HepG2 (cell line): Measurements from ENCODE around the gene TMEM236. TPM values are rescaled to one million over a fixed set of nuclear protein-coding genes. Genes with fewer than 3 reads are reported as not detected.

Experiments used
- ATAC-seq: fragments of 200-7000 bp; cut with Tn5 transposase; 3 replicates; pipeline ENCODE4 v1.9.1; 2020; ENCODE audit warnings: mild to moderate bottlenecking, moderate library complexity
- BruUV-seq: library from RNA; stranded (reverse); fragments of 400-500 nt; replicated peaks from 2 replicates; lab custom pipeline; 2021; lab: Mats Ljungman, UMichigan
- CTCF ChIA-PET: fragments of 300-600 bp; formaldehyde crosslinking; extraction: SDS; loops from one replicate; lab custom pipeline; 2021; ENCODE audit warnings: low total read pairs, inconsistent platforms, low intra/inter-chr PET ratio; lab: Yijun Ruan, JAX
- POLR2A ChIA-PET: fragments of 350-600 bp; sonication (Branson Sonifier 250); formaldehyde crosslinking; loops from one replicate; lab custom pipeline; 2020; ENCODE audit warnings: antibody characterized with exemption, inconsistent platforms; lab: Yijun Ruan, JAX
- DNase-seq: peaks from one replicate; pipeline ENCODE4 v3.0.0-alpha.2; 2015; ENCODE audit warnings: low spot score
- FAIRE-seq: peaks from 3 replicates; lab custom pipeline; 2011; peaks lifted over from hg19 to GRCh38; lab: Jason Lieb, UNC
- H2AFZ ChIP-seq: one replicate; pipeline ENCODE4 v1.6.1; 2011; ENCODE audit warnings: low read length, inconsistent platforms
- H3K27ac ChIP-seq: fragments of 300-600 bp; 3 replicates; pipeline ENCODE4 v1.8.0; 2011; ENCODE audit warnings: mixed run types, mild to moderate bottlenecking, mixed read lengths, low read length, inconsistent platforms; ENCODE audit not compliant: insufficient read depth; ENCODE audit errors: extremely low read length
- H3K27me3 ChIP-seq, 2 experiments: fragments of 200-600 bp in 1 of 2; 2 replicates in 1 of 2; 3 replicates in 1 of 2; pipeline versions ENCODE4 v1.6.0 to v1.8.0; 2011; ENCODE audit warnings: low read length in 2 of 2, mild to moderate bottlenecking in 2 of 2, moderate library complexity in 2 of 2, inconsistent platforms in 1 of 2; ENCODE audit not compliant: insufficient read depth in 2 of 2, control insufficient read depth in 1 of 2
- H3K36me3 ChIP-seq, 2 experiments: fragments of 200-600 bp in 1 of 2; replicated peaks in 1 of 2; 2 replicates in 1 of 2; 3 replicates in 1 of 2; pipeline versions ENCODE4 v1.5.1 to v1.8.0; 2011; ENCODE audit warnings: low read length in 2 of 2, inconsistent platforms in 1 of 2; ENCODE audit not compliant: insufficient read depth in 2 of 2, control insufficient read depth in 1 of 2
- H3K4me1 ChIP-seq: 2 replicates; pipeline ENCODE4 v1.5.1; 2012; ENCODE audit warnings: low read length, inconsistent platforms; ENCODE audit not compliant: insufficient read depth
- H3K4me2 ChIP-seq: 2 replicates; pipeline ENCODE4 v1.6.0; 2011; ENCODE audit warnings: low read depth, low read length, inconsistent platforms
- H3K4me3 ChIP-seq, 3 experiments: fragments of 200-600 bp in 1 of 3; sonication (generic), shearing (Covaris generic) in 1 of 3; replicated peaks in 1 of 3; 2 replicates each; pipeline ENCODE4 v1.5.1; 2011 to 2016; ENCODE audit warnings: low read length in 3 of 3, inconsistent platforms in 2 of 3, low read depth in 2 of 3, mild to moderate bottlenecking in 2 of 3, control low read depth in 1 of 3, mixed read lengths in 1 of 3; ENCODE audit not compliant: insufficient read depth in 1 of 3
- H3K79me2 ChIP-seq: one replicate; pipeline ENCODE4 v1.6.1; 2011; ENCODE audit warnings: low read length, inconsistent platforms; ENCODE audit not compliant: insufficient read depth
- H3K9ac ChIP-seq: 2 replicates; pipeline ENCODE4 v1.6.0; 2011; ENCODE audit warnings: mild to moderate bottlenecking, low read depth, low read length, inconsistent platforms; ENCODE audit not compliant: insufficient read depth
- H3K9me3 ChIP-seq: 2 replicates; pipeline ENCODE4 v1.5.1; 2012; ENCODE audit warnings: mild to moderate bottlenecking, low read length
- H4K20me1 ChIP-seq: 2 replicates; pipeline ENCODE4 v1.6.0; 2011; ENCODE audit warnings: inconsistent platforms, mild to moderate bottlenecking, low read length, moderate library complexity; ENCODE audit not compliant: insufficient read depth
- AKNA ChIP-seq: sonication (generic); formaldehyde crosslinking; IDR thresholded peaks from 2 replicates; pipeline ENCODE4 v1.4.0; 2020; ENCODE audit warnings: missing genetic modification reagents, borderline replicate concordance
- ASH2L ChIP-seq: fragments of 300-600, 200-600 bp; sonication (generic); IDR thresholded peaks from 2 replicates; pipeline ENCODE4 v1.7.0; 2017; ENCODE audit warnings: low read depth, mild to moderate bottlenecking, moderate library complexity, mixed read lengths, low read length; ENCODE audit not compliant: insufficient read length
- CHD2 ChIP-seq: IDR thresholded peaks from 2 replicates; pipeline ENCODE4 v1.6.1; 2011; ENCODE audit warnings: low read depth, low read length, improper control_type of control experiment
- ISL2 ChIP-seq: sonication (generic); formaldehyde crosslinking; IDR thresholded peaks from 2 replicates; pipeline ENCODE4 v1.5.0; 2020; ENCODE audit warnings: missing genetic modification reagents
- PHF5A ChIP-seq: IDR thresholded peaks from one replicate; pipeline ENCODE4 v1.6.1; 2018; ENCODE audit warnings: low read depth, missing genetic modification reagents; ENCODE audit not compliant: unreplicated experiment
- TFAP4 ChIP-seq: sonication (generic); IDR thresholded peaks from 2 replicates; pipeline ENCODE4 v1.6.1; 2016; ENCODE audit warnings: low read depth, borderline replicate concordance
- TFE3 ChIP-seq: IDR thresholded peaks from 2 replicates; pipeline ENCODE4 v1.6.1; 2016
- TSC22D2 ChIP-seq: sonication (generic); formaldehyde crosslinking; IDR thresholded peaks from 2 replicates; pipeline ENCODE4 v1.5.1; 2020; ENCODE audit warnings: missing genetic modification reagents, mild to moderate bottlenecking, borderline replicate concordance
- ZBTB42 ChIP-seq: sonication (generic); formaldehyde crosslinking; IDR thresholded peaks from 2 replicates; pipeline ENCODE4 v1.5.0; 2020; ENCODE audit warnings: mild to moderate bottlenecking, missing genetic modification reagents
- ZBTB43 ChIP-seq: sonication (generic); formaldehyde crosslinking; conservative IDR thresholded peaks from 2 replicates; pipeline ENCODE4 v1.4.0; 2020; ENCODE audit warnings: missing genetic modification reagents
- ZNF552 ChIP-seq: sonication (generic); formaldehyde crosslinking; IDR thresholded peaks from 2 replicates; pipeline ENCODE4 v1.9.0; 2022; ENCODE audit warnings: missing genetic modification reagents, mild to moderate bottlenecking, borderline replicate concordance
- ZNF570 ChIP-seq: sonication (generic); formaldehyde crosslinking; IDR thresholded peaks from 2 replicates; pipeline ENCODE4 v1.4.0; 2020; ENCODE audit warnings: mild to moderate bottlenecking, missing genetic modification reagents, borderline replicate concordance
- ZNF749 ChIP-seq: sonication (generic); formaldehyde crosslinking; IDR thresholded peaks from 2 replicates; pipeline ENCODE4 v1.8.0; 2022; ENCODE audit warnings: mild to moderate bottlenecking, missing genetic modification reagents, moderate library complexity, borderline replicate concordance
- WGBS: methylation state at CpG from one replicate; pipeline ENCODE4 v1.1.6; 2017; ENCODE audit warnings: low lambda C conversion rate; 5-methylcytosine and 5-hydroxymethylcytosine counted together
- in situ Hi-C: cut with HindIII; loops from 2 replicates; pipeline ENCODE4 v1.10.0; 2017; ENCODE audit warnings: low pct_unique_long_range_greater_than_20kb; ENCODE audit not compliant: extremely low pct_ligation_motif_present
- intact Hi-C: fragments of 100-400 bp; cut with micrococcal nuclease; formaldehyde crosslinking; loops from one replicate; pipeline ENCODE4 v1.10.0; 2022; ENCODE audit not compliant: unreplicated experiment
- polyA plus RNA-seq, 8 experiments: library from polyadenylated mRNA; depleted of rRNA in 3 of 8; stranded (reverse) in 7 of 8; unstranded in 1 of 8; fragments of >200 nt; fragmentation: Illumina TruSeq in 4 of 8; extraction: Trizol in 4 of 8; gene quantifications; 2 replicates each; pipeline versions ENCODE4 v1.2.1 to v1.2.3, GENCODE V29; 2011 to 2016; ENCODE audit warnings: low read depth in 4 of 8, missing spikeins in 1 of 8, mixed read lengths in 1 of 8; ENCODE audit not compliant: insufficient read depth in 1 of 8
- total RNA-seq, 5 experiments: library from RNA; depleted of rRNA; stranded (reverse); fragments of >200 nt; fragmentation: Illumina TruSeq; extraction: Trizol; gene quantifications; 2 replicates each; pipeline ENCODE4 v1.2.3, GENCODE V29; 2016; ENCODE audit warnings: low read depth in 1 of 5

The TMEM236 gene
- total and polyA plus RNA-seq, 2 of the 13 experiments (the other 11 are each of a cell fraction or from before 2014, with no cell fraction given): 0.04 to 0.08 TPM

DNA sequence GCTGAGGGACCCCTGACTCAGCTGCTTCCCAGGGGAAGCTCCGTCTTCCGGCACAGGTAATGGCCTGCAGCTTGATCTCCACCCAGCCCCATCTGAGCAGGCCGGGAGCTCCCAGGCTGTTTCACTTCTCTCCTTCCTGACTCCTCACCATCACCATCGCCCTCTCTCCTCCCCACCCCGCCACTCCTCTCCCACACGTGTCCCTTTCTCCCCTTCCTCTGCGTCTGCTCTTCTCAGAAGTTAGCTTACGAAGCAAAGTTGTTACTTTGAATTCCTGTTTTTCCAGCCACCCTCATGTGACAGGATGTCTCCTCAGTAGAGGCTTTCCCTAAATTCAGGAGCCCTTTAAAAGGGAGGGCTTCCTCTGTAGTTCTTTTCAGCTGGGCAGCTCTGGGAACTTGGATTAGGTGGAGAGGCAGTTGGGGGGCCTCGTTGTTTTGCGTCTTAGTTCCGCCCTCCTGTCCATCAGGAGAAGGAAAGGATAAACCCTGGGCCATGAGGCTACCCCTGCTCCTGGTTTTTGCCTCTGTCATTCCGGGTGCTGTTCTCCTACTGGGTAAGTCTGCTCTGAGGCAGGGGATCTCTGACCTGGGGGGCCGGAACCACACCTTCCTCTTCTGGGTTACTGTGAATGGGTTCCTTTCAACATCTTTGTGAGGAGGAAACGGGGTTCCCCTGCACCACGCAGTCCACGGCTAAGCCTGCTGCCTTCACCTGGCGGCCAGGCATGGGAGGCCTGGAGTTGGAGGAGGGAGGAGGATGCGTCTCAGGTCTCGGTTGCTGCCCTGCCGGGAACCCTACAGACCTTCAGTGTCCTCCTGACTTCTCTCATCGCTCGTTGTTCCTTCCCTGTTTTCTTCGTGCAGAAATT, 57.2 kb downstream of the TMEM236 start, which contains the start of gene MRC1:
MRC1 (plus strand) TSS at position 378 of the 871 bp plus-strand sequence; CDS start at position 496, 118 bp downstream.
- ATAC-seq: peak; percentile 57
- Histone ChIP-seq H3K9me3 (no peaks in the 10 kb centered on the region), H3K79me2 (no peaks in the 10 kb centered on the region), H3K36me3 (no peaks in the 10 kb centered on the region), H3K4me2 (no peak within 1 kb of the TSS), H3K27me3 (peaks cover 4 to 37% of the 10 kb centered on the region in 2 experiments; a peak in 4 of 5 replicates), H4K20me1 (no peaks in the 10 kb centered on the region), H3K9ac (no peak within 1 kb of the TSS), H3K27ac (no peak within 1 kb of the TSS), H3K4me1 (no peaks in the 10 kb centered on the region), H3K4me3 (no peak within 1 kb of the TSS), H2AFZ (no peak within 1 kb of the TSS)
- in situ Hi-C loops (no loop called here), intact Hi-C loops (no loop called here)
- 26% methylated on average over 22 of the region's 23 CpGs for WGBS
- ChIA-PET CTCF (no interaction called here), POLR2A (no interaction called here)
- no peak for FAIRE-seq
- no peak for DNase-seq
- BruUV-seq: no TSS peak
- TF ChIP-seq ZNF749 (CRISPR knock-in tag) (no peak), CHD2 (no peak), ASH2L (no peak), AKNA (CRISPR knock-in tag) (no peak), TSC22D2 (CRISPR knock-in tag) (no peak), ZNF552 (CRISPR knock-in tag) (no peak), TFAP4 (no peak), TFE3 (no peak), ZBTB43 (CRISPR knock-in tag) (no peak), PHF5A (CRISPR knock-in tag) (no peak), ISL2 (CRISPR knock-in tag) (no peak), ZNF570 (CRISPR knock-in tag) (no peak), ZBTB42 (CRISPR knock-in tag) (no peak)
